Spinal cord (tissue), 10 donors: ENCODE data around the gene EOLA1. TPM values are rescaled to one million over a fixed set of nuclear protein-coding genes. Genes with fewer than 3 reads are reported as not detected.
"Not testable (repeated sequence)": the region's sequence is repeated elsewhere in the genome, so short reads cannot be mapped to it uniquely, and the experiment has no call there.

Source experiments
- DNase-seq, 6 donors: peaks; one replicate each; pipeline versions ENCODE4 v3.0.0 to v3.0.0-alpha.2; 2013 to 2015; ENCODE audit warnings: low spot score in 6 of 6, low read depth in 4 of 6
- H3K27ac ChIP-seq: one replicate; pipeline ENCODE4 v1.5.1; 2013; ENCODE audit warnings: low read depth, low read length, control low read depth
- H3K27me3 ChIP-seq: one replicate; pipeline ENCODE4 v1.6.1; 2013; ENCODE audit warnings: low read length; ENCODE audit not compliant: control insufficient read depth, insufficient read depth
- H3K36me3 ChIP-seq: one replicate; pipeline ENCODE4 v1.6.1; 2013; ENCODE audit warnings: low read length; ENCODE audit not compliant: control insufficient read depth, insufficient read depth
- H3K4me1 ChIP-seq: one replicate; pipeline ENCODE4 v1.6.1; 2013; ENCODE audit warnings: low read length; ENCODE audit not compliant: control insufficient read depth, insufficient read depth
- H3K4me3 ChIP-seq: one replicate; pipeline ENCODE4 v1.5.1; 2013; ENCODE audit warnings: low read depth, low read length, control low read depth
- H3K9me3 ChIP-seq: one replicate; pipeline ENCODE4 v1.6.1; 2013; ENCODE audit warnings: low read length; ENCODE audit not compliant: control insufficient read depth, insufficient read depth
- WGBS: methylation state at CpG from one replicate; pipeline ENCODE4 v1.1.5; 2013; ENCODE audit warnings: missing lambda C conversion rate; ENCODE audit not compliant: insufficient coverage; 5-methylcytosine and 5-hydroxymethylcytosine counted together
- polyA plus RNA-seq, 2 donors: library from polyadenylated mRNA; unstranded; fragments of 120-200 nt; gene quantifications; one replicate each; pipeline ENCODE4 v1.2.1, GENCODE V29; 2013; ENCODE audit not compliant: insufficient read length in 2 of 2
- total RNA-seq, 2 donors: library from RNA; depleted of rRNA in 1 of 2; stranded (reverse); fragments of 120-200 nt in 1 of 2; fragments of >200 nt in 1 of 2; gene quantifications; one replicate each; pipeline versions ENCODE4 v1.2.3 to v1.2.4, GENCODE V29; 2013 to 2014
- donor health status: healthy.

The EOLA1 gene
- total and polyA plus RNA-seq, 4 donors = 13.7 to 26.8 (median 23.3) TPM

GRCh38 chrX:149585631-149586030 lies 44.8 kb downstream of the EOLA1 start:
- not testable (repeated sequence) for H3K27me3 ChIP-seq, H3K4me3 ChIP-seq, H3K9me3 ChIP-seq, H3K36me3 ChIP-seq, H3K4me1 ChIP-seq, H3K27ac ChIP-seq, DNase-seq
- WGBS = no CpG with 5 or more reads among the region's 17 CpGs

- H3K27ac ChIP-seq, H3K36me3 ChIP-seq, DNase-seq, H3K4me3 ChIP-seq, H3K4me1 ChIP-seq, H3K9me3 ChIP-seq, H3K27me3 ChIP-seq: not testable (repeated sequence)
- no CpG with 5 or more reads among the region's 12 CpGs for WGBS
Observed at GRCh38 chrX:149587359-149587758, 46.5 kb downstream of the EOLA1 start, which contains the start of gene MAGEA9B. TSS of gene MAGEA9B (minus strand) at chrX:149587459. CDS start at chrX:149583179, 4,280 bp downstream.

GRCh38 chrX:149590993-149591392 lies 50.2 kb downstream of the EOLA1 start:
- not testable (repeated sequence) for H3K4me3 ChIP-seq, H3K27me3 ChIP-seq, H3K9me3 ChIP-seq, H3K36me3 ChIP-seq, DNase-seq, H3K27ac ChIP-seq, H3K4me1 ChIP-seq
- no CpG with 5 or more reads among the region's 7 CpGs for WGBS

- DNase-seq, H3K4me1 ChIP-seq, H3K9me3 ChIP-seq, H3K27me3 ChIP-seq, H3K27ac ChIP-seq, H3K4me3 ChIP-seq, H3K36me3 ChIP-seq: not testable (repeated sequence)
- no CpG with 5 or more reads among the region's 17 CpGs for WGBS
Observed at GRCh38 chrX:149595214-149595613, 54.4 kb downstream of the EOLA1 start, which contains the start of gene HSFX2. TSS of gene HSFX2 (minus strand) at chrX:149595314. CDS start at chrX:149594700, 614 bp downstream.

- H3K9me3 ChIP-seq, H3K4me1 ChIP-seq, DNase-seq, H3K4me3 ChIP-seq, H3K36me3 ChIP-seq, H3K27ac ChIP-seq, H3K27me3 ChIP-seq: not testable (repeated sequence)
- no CpG with 5 or more reads among the region's 7 CpGs for WGBS
Observed at GRCh38 chrX:149595943-149596342, 55.1 kb downstream of the EOLA1 start.

Other genes starting within 250 kb of the EOLA1 start
- 100 to 1,000 TPM in 1 of 2 donors, 10 to 100 TPM in 1; 72.7 to 190 TPM for gene IDS, start 35.7 kb upstream of the EOLA1 start, total RNA-seq
- gene IDS, start 35.7 kb upstream of the EOLA1 start, polyA plus RNA-seq = 100 to 1,000 TPM; 208 to 256 TPM
- not detected for gene HSFX3, start 8.9 kb downstream of the EOLA1 start, total RNA-seq
- under 1 TPM; 0.39 to 0.48 TPM for gene HSFX3, start 8.9 kb downstream of the EOLA1 start, polyA plus RNA-seq
- gene MAGEA9B, start 46.4 kb downstream of the EOLA1 start, total RNA-seq = not detected
- not detected for gene MAGEA9B, start 46.4 kb downstream of the EOLA1 start, polyA plus RNA-seq
- gene HSFX2, start 54.3 kb downstream of the EOLA1 start, total RNA-seq = 1 to 10 TPM in 1 of 2 donors, under 1 TPM in 1; 0.89 to 1.2 TPM
- gene HSFX2, start 54.3 kb downstream of the EOLA1 start, polyA plus RNA-seq = 1 to 10 TPM in 1 of 2 donors, under 1 TPM in 1; 0.86 to 2.4 TPM
- gene TMEM185A, start 90.8 kb downstream of the EOLA1 start, total RNA-seq = 10 to 100 TPM; 31.7 to 42.0 TPM
- 10 to 100 TPM; 33.9 to 45.6 TPM for gene TMEM185A, start 90.8 kb downstream of the EOLA1 start, polyA plus RNA-seq
- not detected for gene MAGEA11, start 171.0 kb downstream of the EOLA1 start, total RNA-seq
- gene MAGEA11, start 171.0 kb downstream of the EOLA1 start, polyA plus RNA-seq = not detected
- gene HSFX1, start 233.1 kb downstream of the EOLA1 start, total RNA-seq = 1 to 10 TPM; 2.2 to 3.5 TPM
- 1 to 10 TPM; 3.2 to 6.0 TPM for gene HSFX1, start 233.1 kb downstream of the EOLA1 start, polyA plus RNA-seq
- gene MAGEA9, start 240.9 kb downstream of the EOLA1 start, total RNA-seq = not detected
- not detected for gene MAGEA9, start 240.9 kb downstream of the EOLA1 start, polyA plus RNA-seq